Adrenal gland (tissue), 12 donors: ENCODE measurements around the gene C13orf46. TPM values are rescaled to one million over a fixed set of nuclear protein-coding genes. Genes with fewer than 3 reads are reported as not detected.

Experiments used
- DNase-seq, 7 donors: peaks; one replicate each; pipeline ENCODE4 v3.0.0-alpha.2; 2019 to 2020
- H3K27ac ChIP-seq, 5 donors: fragments of 200-600 bp; sonication (generic) in 4 of 5; 1 replicate in 3 of 5; 2 replicates in 2 of 5; pipeline versions ENCODE4 v1.5.1 to v1.8.0; 2016 to 2020; ENCODE audit warnings: mild to moderate bottlenecking in 1 of 5
- H3K27me3 ChIP-seq: fragments of 200-600 bp; 2 replicates; pipeline ENCODE4 v1.8.0; 2021
- H3K36me3 ChIP-seq, 2 donors: fragments of 200-600 bp; replicated peaks in 1 of 2; 1 replicate in 1 of 2; 2 replicates in 1 of 2; pipeline versions ENCODE4 v1.5.1 to v1.8.0; 2018 to 2022
- H3K4me1 ChIP-seq, 2 donors: fragments of 200-600 bp; replicated peaks in 1 of 2; 1 replicate in 1 of 2; 2 replicates in 1 of 2; pipeline versions ENCODE4 v1.5.1 to v1.8.0; 2018 to 2021
- H3K4me3 ChIP-seq, 4 donors: fragments of 200-600 bp; sonication (generic) in 3 of 4; one replicate each; pipeline ENCODE4 v1.5.1; 2016 to 2018
- H3K9me3 ChIP-seq, 3 donors: fragments of 200-600 bp; sonication (generic) in 1 of 3; replicated peaks in 1 of 3; 1 replicate in 2 of 3; 2 replicates in 1 of 3; pipeline versions ENCODE4 v1.5.1 to v1.8.0; 2016 to 2021
- POLR2A ChIP-seq, 2 donors: fragments of 450-650 bp; IDR thresholded peaks; one replicate each; pipeline ENCODE4 v1.6.1; 2017; ENCODE audit warnings: antibody characterized with exemption in 2 of 2, mild to moderate bottlenecking in 2 of 2, moderate library complexity in 1 of 2
- WGBS, 4 donors: extraction: QIAGEN DNeasy Blood & Tissue Kit in 2 of 4; methylation state at CpG; one replicate each; pipeline versions ENCODE4 v1.1.5 to v1.1.7; 2013 to 2017; 5-methylcytosine and 5-hydroxymethylcytosine counted together
- intact Hi-C, 2 donors: fragments of 100-400 bp; cut with DNase I; formaldehyde crosslinking; loops; one replicate each; pipeline versions ENCODE4 v1.14.1 to v1.15.0; 2022 to 2023
- polyA plus RNA-seq, 3 donors: library from polyadenylated mRNA; stranded (reverse); fragments of 200-250 nt in 2 of 3; fragments of 350-450 nt in 1 of 3; fragmentation: Illumina TruSeq in 1 of 3; extraction: RNeasy Lipid Tissue Mini Kit (QIAGEN cat#74804) in 1 of 3; gene quantifications; one replicate each; pipeline ENCODE4 v1.2.3, GENCODE V29; 2013 to 2014
- total RNA-seq, 9 donors: library from RNA; depleted of rRNA in 4 of 9; stranded (reverse); fragments of >200 nt in 4 of 9; fragments of 120-200 nt in 1 of 9; fragmentation: NEBNext Ultra II Directional in 1 of 9; extraction: Animal tissue kit (Norgen Biotek cat#: 25700) in 1 of 9; gene quantifications; one replicate each; pipeline versions ENCODE4 v1.1.0 to v1.2.4, GENCODE V29; 2013 to 2023
- TF ChIP-seq, protein P1 (sequence below), 6 experiments: fragments of 450-650 bp in 4 of 6; fragments of 200-600 bp in 2 of 6; sonication (generic) in 1 of 6; IDR thresholded peaks; 1 replicate in 5 of 6; 2 replicates in 1 of 6; pipeline versions ENCODE4 v1.5.1 to v1.8.0; 2016 to 2021; ENCODE audit warnings: antibody characterized with exemption in 6 of 6, mild to moderate bottlenecking in 2 of 6, moderate library complexity in 1 of 6
- donor health status: healthy with polysubstance abuse.
- donor health status: Bipolar disorder and iron deficiency.
- donor health status: DM: yes; HTN: yes; CAD: no.
- donor health status: DM: no; HTN: no; CAD: no.
- donor health status: DM: no; HTN: no; CAD: no.
- donor health status: DM: yes; HTN: yes; CAD: no.

C13orf46 gene
- total and polyA plus RNA-seq, 12 donors: 0.06 to 0.88 (median 0.19) TPM; not detected in 3

DNA sequence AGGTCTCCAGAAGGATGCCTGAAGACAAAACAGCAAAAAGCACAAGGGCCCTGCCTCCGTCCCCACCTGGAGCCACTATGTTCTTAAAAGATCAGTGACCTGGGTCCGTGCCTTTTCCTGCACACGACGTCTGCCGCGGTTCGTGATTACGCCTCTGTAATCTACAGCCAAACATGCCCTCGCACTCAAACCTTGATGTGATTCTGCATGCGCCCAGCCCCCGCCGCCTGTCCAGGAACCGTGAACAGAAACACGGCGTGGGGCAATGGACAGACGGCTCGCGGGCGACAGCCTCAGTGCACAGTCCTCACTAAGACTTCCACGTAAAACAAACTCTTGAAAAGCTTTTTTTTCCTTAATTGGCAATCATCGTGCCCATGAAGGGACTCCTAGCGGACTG, 15.5 kb downstream of the C13orf46 start:
- Histone ChIP-seq H3K9me3 (no peaks in the 10 kb centered on the region), H3K27me3 (no peaks in the 10 kb centered on the region), H3K27ac (no peak overlapping the region), H3K36me3 (no peaks in the 10 kb centered on the region), H3K4me3 (no peak overlapping the region), H3K4me1 (no peaks in the 10 kb centered on the region)
- intact Hi-C loops: no loop called here
- DNase-seq: no peak
- no peak for TF ChIP-seq POLR2A (IDR thresholded peaks at IDR 0.05)
- TF ChIP-seq, protein P1, sequence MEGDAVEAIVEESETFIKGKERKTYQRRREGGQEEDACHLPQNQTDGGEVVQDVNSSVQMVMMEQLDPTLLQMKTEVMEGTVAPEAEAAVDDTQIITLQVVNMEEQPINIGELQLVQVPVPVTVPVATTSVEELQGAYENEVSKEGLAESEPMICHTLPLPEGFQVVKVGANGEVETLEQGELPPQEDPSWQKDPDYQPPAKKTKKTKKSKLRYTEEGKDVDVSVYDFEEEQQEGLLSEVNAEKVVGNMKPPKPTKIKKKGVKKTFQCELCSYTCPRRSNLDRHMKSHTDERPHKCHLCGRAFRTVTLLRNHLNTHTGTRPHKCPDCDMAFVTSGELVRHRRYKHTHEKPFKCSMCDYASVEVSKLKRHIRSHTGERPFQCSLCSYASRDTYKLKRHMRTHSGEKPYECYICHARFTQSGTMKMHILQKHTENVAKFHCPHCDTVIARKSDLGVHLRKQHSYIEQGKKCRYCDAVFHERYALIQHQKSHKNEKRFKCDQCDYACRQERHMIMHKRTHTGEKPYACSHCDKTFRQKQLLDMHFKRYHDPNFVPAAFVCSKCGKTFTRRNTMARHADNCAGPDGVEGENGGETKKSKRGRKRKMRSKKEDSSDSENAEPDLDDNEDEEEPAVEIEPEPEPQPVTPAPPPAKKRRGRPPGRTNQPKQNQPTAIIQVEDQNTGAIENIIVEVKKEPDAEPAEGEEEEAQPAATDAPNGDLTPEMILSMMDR (IDR thresholded peaks at IDR 0.05): no peak
- WGBS, 4 donors: 90 to 93% (median 92%) methylated on average over 22 of the region's 22 CpGs

DNA sequence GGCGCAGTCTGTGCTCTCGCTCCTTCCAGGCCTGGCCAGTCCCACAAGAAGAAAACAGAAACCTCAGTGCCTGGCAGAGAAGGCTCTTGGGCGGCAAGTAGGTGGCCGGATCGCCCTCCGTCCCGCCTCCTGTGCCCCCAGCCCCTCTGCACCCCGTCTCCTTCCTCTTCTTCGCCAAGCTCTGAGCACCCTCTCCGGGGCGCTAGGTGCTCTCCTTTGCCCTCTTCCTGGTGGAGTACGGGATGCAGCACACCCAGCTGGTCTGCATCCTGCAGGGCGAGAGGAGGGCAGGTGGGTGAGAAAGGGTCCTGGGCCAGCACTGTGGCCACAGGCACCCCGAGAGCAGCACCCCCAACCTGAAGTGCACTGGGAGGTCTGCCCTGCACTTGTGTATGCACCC, 17.3 kb downstream of the C13orf46 start:
- WGBS, 4 donors: 92 to 94% (median 94%) methylated on average over 9 to 14 of the region's 14 CpGs
- H3K9me3 ChIP-seq: no peaks in the 10 kb centered on the region
- no peaks in the 10 kb centered on the region for H3K27me3 ChIP-seq
- no peak for DNase-seq
- no peak for TF ChIP-seq POLR2A (IDR thresholded peaks at IDR 0.05)
- TF ChIP-seq, protein P1 (IDR thresholded peaks at IDR 0.05): no peak
- no peaks in the 10 kb centered on the region for H3K36me3 ChIP-seq
- H3K27ac ChIP-seq: no peak overlapping the region
- intact Hi-C loops: no loop called here
- H3K4me3 ChIP-seq: no peak overlapping the region
- H3K4me1 ChIP-seq: no peaks in the 10 kb centered on the region

DNA sequence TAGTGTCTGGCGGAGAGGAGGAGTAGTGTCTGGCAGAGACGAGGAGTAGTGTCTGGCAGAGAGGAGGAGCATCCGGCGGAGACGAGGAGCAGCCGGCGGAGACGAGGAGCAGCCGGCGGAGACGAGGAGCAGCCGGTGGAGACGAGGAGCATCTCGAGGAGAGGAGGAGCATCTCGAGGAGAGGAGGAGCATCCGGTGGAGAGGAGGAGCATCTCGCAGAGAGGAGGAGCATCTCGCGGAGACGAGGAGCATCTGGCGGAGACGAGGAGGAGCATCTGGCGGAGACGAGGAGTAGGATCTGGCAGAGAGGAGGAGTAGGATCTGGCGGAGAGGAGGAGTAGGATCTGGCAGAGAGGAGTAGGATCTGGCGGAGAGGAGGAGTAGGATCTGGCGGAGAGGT, 18.2 kb downstream of the C13orf46 start:
- no peaks in the 10 kb centered on the region for H3K9me3 ChIP-seq
- no peaks in the 10 kb centered on the region for H3K36me3 ChIP-seq
- H3K27ac ChIP-seq: no peak overlapping the region
- H3K27me3 ChIP-seq: no peaks in the 10 kb centered on the region
- TF ChIP-seq POLR2A (IDR thresholded peaks at IDR 0.05): no peak
- TF ChIP-seq, protein P1 (IDR thresholded peaks at IDR 0.05): no peak
- peaks cover 0 to 9% of the 10 kb centered on the region in 2 donors for H3K4me1 ChIP-seq
- H3K4me3 ChIP-seq: no peak overlapping the region
- WGBS, 4 donors: 88 to 94% (median 90%) methylated on average over 27 of the region's 27 CpGs
- no peak for DNase-seq
- intact Hi-C loops: no loop called here

DNA sequence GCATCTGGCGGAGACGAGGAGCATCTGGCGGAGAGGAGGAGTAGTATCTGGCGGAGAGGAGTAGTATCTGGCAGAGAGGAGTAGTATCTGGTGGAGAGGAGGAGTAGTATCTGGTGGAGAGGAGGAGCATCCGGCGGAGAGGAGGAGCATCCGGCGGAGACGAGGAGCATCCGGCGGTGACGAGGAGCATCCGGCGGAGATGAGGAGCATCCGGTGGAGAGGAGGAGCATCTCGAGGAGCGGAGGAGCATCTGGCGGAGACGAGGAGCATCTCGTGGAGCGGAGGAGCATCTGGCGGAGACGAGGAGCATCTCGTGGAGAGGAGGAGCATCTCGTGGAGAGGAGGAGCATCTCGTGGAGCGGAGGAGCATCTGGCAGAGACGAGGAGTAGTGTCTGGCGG, 18.6 kb downstream of the C13orf46 start:
- intact Hi-C loops: no loop called here
- Histone ChIP-seq H3K27me3 (no peaks in the 10 kb centered on the region), H3K4me1 (peaks cover 0 to 9% of the 10 kb centered on the region in 2 donors), H3K4me3 (no peak overlapping the region), H3K36me3 (no peaks in the 10 kb centered on the region), H3K27ac (no peak overlapping the region), H3K9me3 (no peaks in the 10 kb centered on the region)
- TF ChIP-seq, protein P1 (IDR thresholded peaks at IDR 0.05): no peak
- TF ChIP-seq POLR2A (IDR thresholded peaks at IDR 0.05): no peak
- no peak for DNase-seq
- WGBS, 4 donors: 84 to 95% (median 91%) methylated on average over 29 of the region's 29 CpGs
